K562 (cell line): ENCODE measurements around the gene HARS1. TPM values are rescaled to one million over a fixed set of nuclear protein-coding genes. Genes with fewer than 3 reads are reported as not detected.

Source experiments
- ATAC-seq: fragments of 200-7000 bp; cut with Tn5 transposase; 3 replicates; pipeline ENCODE4 v1.9.1; 2020; ENCODE audit warnings: moderate library complexity
- BruUV-seq: library from RNA; stranded (reverse); fragments of 400-500 nt; replicated peaks from 2 replicates; lab custom pipeline; 2021; lab: Mats Ljungman, UMichigan
- CTCF ChIA-PET: fragments of 300-600 bp; formaldehyde crosslinking; extraction: SDS; loops from one replicate; lab custom pipeline; 2021; ENCODE audit warnings: low intra/inter-chr PET ratio; lab: Yijun Ruan, JAX
- POLR2A ChIA-PET: fragments of 300-600, 350-650 bp; sonication (Branson Sonifier 250); formaldehyde crosslinking; extraction: SDS; loops from one replicate; lab custom pipeline; 2021; ENCODE audit warnings: antibody characterized with exemption, inconsistent platforms; lab: Yijun Ruan, JAX
- DNase-seq, 4 experiments: peaks; one replicate each; pipeline versions ENCODE4 v3.0.0 to v3.0.0-alpha.2; 2011 to 2018; ENCODE audit warnings: low spot score in 3 of 4, mixed read lengths in 3 of 4; ENCODE audit errors: extremely low read depth in 1 of 4
- FAIRE-seq: peaks from 2 replicates; lab custom pipeline; 2011; peaks lifted over from hg19 to GRCh38; lab: Jason Lieb, UNC
- H2AFZ ChIP-seq: 2 replicates; pipeline ENCODE4 v1.6.0; 2011; ENCODE audit warnings: low read depth, low read length, control low read depth, inconsistent platforms
- H3K27ac ChIP-seq: fragments of 200-600 bp; 3 replicates; pipeline ENCODE4 v1.8.0; 2011; ENCODE audit warnings: low read depth, mild to moderate bottlenecking, control low read depth, inconsistent platforms, low read length, moderate library complexity, mixed read lengths; ENCODE audit errors: extremely low read depth
- H3K27me3 ChIP-seq, 2 experiments: fragments of 300-600 bp in 1 of 2; 2 replicates in 1 of 2; 3 replicates in 1 of 2; pipeline versions ENCODE4 v1.6.0 to v1.8.0; 2011; ENCODE audit warnings: inconsistent platforms in 2 of 2, low read length in 2 of 2, mild to moderate bottlenecking in 1 of 2, mixed read lengths in 1 of 2, moderate library complexity in 1 of 2; ENCODE audit not compliant: control insufficient read depth in 2 of 2, insufficient read depth in 2 of 2
- H3K36me3 ChIP-seq: fragments of 300-600 bp; 3 replicates; pipeline ENCODE4 v1.8.0; 2011; ENCODE audit warnings: mild to moderate bottlenecking, low read length, inconsistent platforms; ENCODE audit not compliant: control insufficient read depth, insufficient read depth
- H3K4me1 ChIP-seq, 2 experiments: fragments of 200-600 bp in 1 of 2; replicated peaks in 1 of 2; 2 replicates in 1 of 2; 3 replicates in 1 of 2; pipeline versions ENCODE4 v1.5.1 to v1.8.0; 2011; ENCODE audit warnings: inconsistent platforms in 2 of 2, low read length in 2 of 2, mild to moderate bottlenecking in 1 of 2, mixed read lengths in 1 of 2, moderate library complexity in 1 of 2; ENCODE audit not compliant: control insufficient read depth in 2 of 2, insufficient read depth in 2 of 2
- H3K4me2 ChIP-seq: 2 replicates; pipeline ENCODE4 v1.6.1; 2011; ENCODE audit warnings: low read length, control low read depth, inconsistent platforms, mixed read lengths; ENCODE audit not compliant: insufficient read depth
- H3K4me3 ChIP-seq: fragments of 200-600 bp; sonication (generic), shearing (Covaris generic); 2 replicates; pipeline ENCODE4 v1.5.1; 2016; ENCODE audit warnings: control low read depth, inconsistent platforms
- H3K79me2 ChIP-seq: fragments of 200-600 bp; 3 replicates; pipeline ENCODE4 v1.8.0; 2011; ENCODE audit warnings: low read length, inconsistent platforms; ENCODE audit not compliant: control insufficient read depth, insufficient read depth
- H3K9ac ChIP-seq, 2 experiments: 2 replicates each; pipeline versions ENCODE4 v1.6.0 to v1.6.1; 2011; ENCODE audit warnings: low read depth in 2 of 2, low read length in 2 of 2, control low read depth in 1 of 2, inconsistent platforms in 1 of 2, mild to moderate bottlenecking in 1 of 2, mixed read lengths in 1 of 2; ENCODE audit not compliant: insufficient read depth in 1 of 2
- H3K9me1 ChIP-seq: one replicate; pipeline ENCODE4 v1.6.0; 2011; ENCODE audit warnings: inconsistent platforms, mild to moderate bottlenecking, low read length, moderate library complexity; ENCODE audit not compliant: control insufficient read depth, insufficient read depth
- H3K9me3 ChIP-seq: replicated peaks from 2 replicates; pipeline ENCODE4 v1.5.1; 2011; ENCODE audit warnings: low read depth, low read length, inconsistent platforms; ENCODE audit not compliant: control insufficient read depth, insufficient read depth
- H4K20me1 ChIP-seq: replicated peaks from 2 replicates; pipeline ENCODE4 v1.6.1; 2011; ENCODE audit warnings: low read length, inconsistent platforms, mixed read lengths; ENCODE audit not compliant: control insufficient read depth, insufficient read depth
- ARHGAP35 ChIP-seq: fragments of 450-650 bp; IDR thresholded peaks from 2 replicates; pipeline ENCODE4 v1.6.1; 2018; ENCODE audit not compliant: partially characterized antibody
- HOXB6 ChIP-seq: fragments of 250-450 bp; sonication (Bioruptor Pico); IDR thresholded peaks from 2 replicates; pipeline ENCODE4 v1.5.1; 2022; ENCODE audit warnings: mild to moderate bottlenecking, borderline replicate concordance
- L3MBTL2 ChIP-seq: fragments of 450-650 bp; IDR thresholded peaks from 2 replicates; pipeline ENCODE4 v1.6.1; 2016; ENCODE audit warnings: mild to moderate bottlenecking, moderate library complexity
- POLR3A ChIP-seq: IDR thresholded peaks from 2 replicates; pipeline ENCODE4 v1.6.1; 2011; ENCODE audit warnings: borderline replicate concordance, mild to moderate bottlenecking, moderate library complexity; ENCODE audit not compliant: insufficient read length, insufficient read depth; ENCODE audit errors: extremely low read depth
- SMAD3 ChIP-seq: fragments of 450-650 bp; formaldehyde crosslinking; conservative IDR thresholded peaks from 2 replicates; pipeline ENCODE4 v1.4.0; 2020; ENCODE audit warnings: mild to moderate bottlenecking
- STAG1 ChIP-seq: sonication (generic); formaldehyde crosslinking; IDR thresholded peaks from 2 replicates; pipeline ENCODE4 v1.5.0; 2020; ENCODE audit warnings: missing genetic modification reagents, borderline replicate concordance
- ZNF280B ChIP-seq: fragments of 250-450 bp; sonication (Bioruptor Pico); IDR thresholded peaks from 2 replicates; pipeline ENCODE4 v1.5.1; 2021; ENCODE audit warnings: mild to moderate bottlenecking
- ZNF644 ChIP-seq: fragments of 200-800 bp; sonication (Bioruptor generic); IDR thresholded peaks from 2 replicates; pipeline ENCODE4 v1.6.1; 2016; ENCODE audit warnings: low read depth, missing genetic modification characterization, missing compliant biosample characterization
- WGBS: fragments of 100-300 bp; shearing (Covaris generic); methylation state at CpG from one replicate; pipeline ENCODE4 v1.1.6; 2016; ENCODE audit warnings: low coverage, mixed read lengths; ENCODE audit not compliant: insufficient coverage; ENCODE audit errors: missing lambda C conversion rate; 5-methylcytosine and 5-hydroxymethylcytosine counted together
- in situ Hi-C: fragments of 300-500 bp; cut with MboI; formaldehyde crosslinking; loops from 4 replicates; pipeline ENCODE4 v1.15.0; 2018; ENCODE audit warnings: inconsistent platforms, mixed read lengths
- intact Hi-C: fragments of 100-400 bp; cut with micrococcal nuclease; formaldehyde crosslinking; loops from 2 replicates; pipeline ENCODE4 v1.14.2; 2022
- polyA plus RNA-seq, 8 experiments: library from polyadenylated mRNA; depleted of rRNA in 4 of 8; stranded (reverse) in 5 of 8; unstranded in 3 of 8; fragments of >200 nt; fragmentation: Nextera tagmentation in 2 of 8; fragmentation: Illumina TruSeq in 1 of 8; extraction: Ambion mirVana in 2 of 8; extraction: Trizol in 1 of 8; gene quantifications; 2 replicates each; pipeline versions ENCODE4 v1.2.1 to v1.2.3, GENCODE V29; 2011 to 2014; ENCODE audit warnings: inconsistent platforms in 1 of 8, missing spikeins in 1 of 8
- total RNA-seq, 7 experiments: library from RNA; depleted of rRNA in 6 of 7; stranded (reverse); fragments of >200 nt in 6 of 7; fragmentation: Illumina TruSeq in 2 of 7; extraction: Trizol in 2 of 7; gene quantifications; 2 replicates each; pipeline versions ENCODE4 v1.2.1 to v1.2.3, GENCODE V29; 2011 to 2021; ENCODE audit warnings: low replicate concordance in 1 of 7

Gene HARS1
- total and polyA plus RNA-seq, 9 of the 15 experiments (the other 6 are each of a cell fraction or from before 2014, with no cell fraction given) = 13.5 to 88.5 (median 75.2) TPM

GRCh38 chr5:140700177-140701144 lies 9.3 kb upstream of the HARS1 start, which contains the start of gene ZMAT2 (continued):
- TF ChIP-seq HOXB6 (CRISPR knock-in tag) (no peak), SMAD3 (no peak), ZNF280B (CRISPR knock-in tag) (no peak), STAG1 (CRISPR knock-in tag) (no peak)

- no peaks in the 10 kb centered on the region for H3K9me1 ChIP-seq
- FAIRE-seq = no peak
- H2AFZ ChIP-seq = no peak overlapping the region
- ChIA-PET POLR2A (interaction anchor here (2.2 kb wide), 1 partner anchor 14 kb away, joined by 12 read pairs; no protein-coding TSS in a partner anchor), CTCF (no interaction called here)
- intact Hi-C loops (no loop called here), in situ Hi-C loops (no loop called here)
- no peak overlapping the region for H3K27ac ChIP-seq
- peaks cover 77% of the 10 kb centered on the region for H3K36me3 ChIP-seq
- no peak overlapping the region for H3K4me2 ChIP-seq
- TF ChIP-seq POLR3A (no peak), ZNF644 (no peak), L3MBTL2 (no peak), ARHGAP35 (no peak)
- no peaks in the 10 kb centered on the region for H3K9me3 ChIP-seq
- WGBS = 64% methylated on average over 4 of the region's 4 CpGs
- BruUV-seq = no TSS peak
- no peak overlapping the region for H3K4me3 ChIP-seq
- DNase-seq = no peak
- H4K20me1 ChIP-seq = 0 out of 2 replicates have a peak, but pooled peaks cover 4% of the 10 kb centered on the region
- no peaks in the 10 kb centered on the region for H3K27me3 ChIP-seq
- ATAC-seq = no peak
- H3K79me2 ChIP-seq = peaks cover 29% of the 10 kb centered on the region
- no peak overlapping the region for H3K9ac ChIP-seq
- peaks cover 4 to 12% of the 10 kb centered on the region in 2 experiments; a peak in 2 of 5 replicates for H3K4me1 ChIP-seq
Observed at GRCh38 chr5:140696891-140697492, 5.8 kb upstream of the HARS1 start.
